Measurements from ENCODE around the gene GALNT17.

GALNT17 gene

GRCh38 chr7:71343039-71343438 lies 211.1 kb downstream of the GALNT17 start:
- Histone ChIP-seq H3K9me3 (ENCODE audit: control extremely low read depth in 1 of 5, control insufficient read depth in 4 of 5, insufficient read depth in 2 of 5, low read depth in 1 of 5, low read length in 4 of 5) (peaks cover 0 to 3% (median 0%) of the 10 kb centered on the region in 5 experiments), H3K36me3 (ENCODE audit: control insufficient read depth in 4 of 4, insufficient read depth in 4 of 4, low read length in 3 of 4) (no peaks in the 10 kb centered on the region), H3K27me3 (replicated peaks in 2 of 5; ENCODE audit: control insufficient read depth in 4 of 5, insufficient read depth in 5 of 5, low read length in 4 of 5) (no peaks in the 10 kb centered on the region), H3K4me1 (ENCODE audit: control extremely low read depth in 1 of 4, control insufficient read depth in 4 of 4, insufficient read depth in 4 of 4, low read length in 3 of 4) (no peaks in the 10 kb centered on the region), H3K27ac (ENCODE audit: insufficient read depth in 1 of 2, low read depth in 1 of 2, low read length in 2 of 2, poor library complexity in 1 of 2, severe bottlenecking in 2 of 2) (no peak overlapping the region), H3K4me3 (ENCODE audit: control insufficient read depth in 1 of 7, extremely low read depth in 1 of 7, insufficient read depth in 4 of 7, low read depth in 2 of 7, low read length in 6 of 7) (no peak overlapping the region)
- ChIA-PET CTCF (no interaction called here), POLR2A (no interaction called here)
- DNase-seq, result no peak

GRCh38 chr7:71343892-71344291 lies 211.9 kb downstream of the GALNT17 start:
- Histone ChIP-seq H3K4me3 (ENCODE audit: control insufficient read depth in 1 of 7, extremely low read depth in 1 of 7, insufficient read depth in 4 of 7, low read depth in 2 of 7, low read length in 6 of 7) (no peak overlapping the region), H3K9me3 (ENCODE audit: control extremely low read depth in 1 of 5, control insufficient read depth in 4 of 5, insufficient read depth in 2 of 5, low read depth in 1 of 5, low read length in 4 of 5) (peaks cover 0 to 3% (median 0%) of the 10 kb centered on the region in 5 experiments), H3K36me3 (ENCODE audit: control insufficient read depth in 4 of 4, insufficient read depth in 4 of 4, low read length in 3 of 4) (no peaks in the 10 kb centered on the region), H3K4me1 (ENCODE audit: control extremely low read depth in 1 of 4, control insufficient read depth in 4 of 4, insufficient read depth in 4 of 4, low read length in 3 of 4) (no peaks in the 10 kb centered on the region), H3K27me3 (replicated peaks in 2 of 5; ENCODE audit: control insufficient read depth in 4 of 5, insufficient read depth in 5 of 5, low read length in 4 of 5) (no peaks in the 10 kb centered on the region), H3K27ac (ENCODE audit: insufficient read depth in 1 of 2, low read depth in 1 of 2, low read length in 2 of 2, poor library complexity in 1 of 2, severe bottlenecking in 2 of 2) (no peak overlapping the region)
- 50% methylated on average over 1 of the region's 1 CpG for WGBS (ENCODE audit: insufficient coverage)
- POLR2A ChIA-PET, result no interaction called here
- CTCF ChIA-PET, result no interaction called here
- DNase-seq, result no peak

GRCh38 chr7:71345117-71345884 lies 213.4 kb downstream of the GALNT17 start:
- no peaks in the 10 kb centered on the region for H3K27me3 ChIP-seq (replicated peaks in 2 of 5; ENCODE audit: control insufficient read depth in 4 of 5, insufficient read depth in 5 of 5, low read length in 4 of 5)
- no peak for DNase-seq
- no peaks in the 10 kb centered on the region for H3K36me3 ChIP-seq (ENCODE audit: control insufficient read depth in 4 of 4, insufficient read depth in 4 of 4, low read length in 3 of 4)
- no peak overlapping the region for H3K4me3 ChIP-seq (ENCODE audit: control insufficient read depth in 1 of 7, extremely low read depth in 1 of 7, insufficient read depth in 4 of 7, low read depth in 2 of 7, low read length in 6 of 7)
- ChIA-PET POLR2A (no interaction called here), CTCF (interaction anchor here (1.7 kb wide), 1 partner anchor 12 kb away, joined by 3 read pairs; no protein-coding TSS in a partner anchor)
- H3K9me3 ChIP-seq (ENCODE audit: control extremely low read depth in 1 of 5, control insufficient read depth in 4 of 5, insufficient read depth in 2 of 5, low read depth in 1 of 5, low read length in 4 of 5), result peaks cover 0 to 3% (median 0%) of the 10 kb centered on the region in 5 experiments
- 88% methylated on average over 4 of the region's 9 CpGs for WGBS (ENCODE audit: insufficient coverage)
- H3K4me1 ChIP-seq (ENCODE audit: control extremely low read depth in 1 of 4, control insufficient read depth in 4 of 4, insufficient read depth in 4 of 4, low read length in 3 of 4), result no peaks in the 10 kb centered on the region
- H3K27ac ChIP-seq (ENCODE audit: insufficient read depth in 1 of 2, low read depth in 1 of 2, low read length in 2 of 2, poor library complexity in 1 of 2, severe bottlenecking in 2 of 2), result no peak overlapping the region

GRCh38 chr7:71348821-71349681 lies 217.1 kb downstream of the GALNT17 start:
- no peaks in the 10 kb centered on the region for H3K27me3 ChIP-seq (replicated peaks in 2 of 5; ENCODE audit: control insufficient read depth in 4 of 5, insufficient read depth in 5 of 5, low read length in 4 of 5)
- CTCF ChIA-PET, result no interaction called here
- POLR2A ChIA-PET, result no interaction called here
- no peak for DNase-seq
- H3K9me3 ChIP-seq (ENCODE audit: control extremely low read depth in 1 of 5, control insufficient read depth in 4 of 5, insufficient read depth in 2 of 5, low read depth in 1 of 5, low read length in 4 of 5), result peaks cover 0 to 2% (median 0%) of the 10 kb centered on the region in 5 experiments
- no peak overlapping the region for H3K27ac ChIP-seq (ENCODE audit: insufficient read depth in 1 of 2, low read depth in 1 of 2, low read length in 2 of 2, poor library complexity in 1 of 2, severe bottlenecking in 2 of 2)
- H3K4me1 ChIP-seq (ENCODE audit: control extremely low read depth in 1 of 4, control insufficient read depth in 4 of 4, insufficient read depth in 4 of 4, low read length in 3 of 4), result no peaks in the 10 kb centered on the region
- 68% methylated on average over 11 of the region's 16 CpGs for WGBS (ENCODE audit: insufficient coverage)
- H3K36me3 ChIP-seq (ENCODE audit: control insufficient read depth in 4 of 4, insufficient read depth in 4 of 4, low read length in 3 of 4), result no peaks in the 10 kb centered on the region
- no peak overlapping the region for H3K4me3 ChIP-seq (ENCODE audit: control insufficient read depth in 1 of 7, extremely low read depth in 1 of 7, insufficient read depth in 4 of 7, low read depth in 2 of 7, low read length in 6 of 7)

GRCh38 chr7:71349682-71350481 lies 217.9 kb downstream of the GALNT17 start:
- Histone ChIP-seq H3K36me3 (ENCODE audit: control insufficient read depth in 4 of 4, insufficient read depth in 4 of 4, low read length in 3 of 4) (no peaks in the 10 kb centered on the region), H3K4me3 (ENCODE audit: control insufficient read depth in 1 of 7, extremely low read depth in 1 of 7, insufficient read depth in 4 of 7, low read depth in 2 of 7, low read length in 6 of 7) (no peak overlapping the region), H3K27me3 (replicated peaks in 2 of 5; ENCODE audit: control insufficient read depth in 4 of 5, insufficient read depth in 5 of 5, low read length in 4 of 5) (no peaks in the 10 kb centered on the region), H3K9me3 (ENCODE audit: control extremely low read depth in 1 of 5, control insufficient read depth in 4 of 5, insufficient read depth in 2 of 5, low read depth in 1 of 5, low read length in 4 of 5) (no peaks in the 10 kb centered on the region), H3K27ac (ENCODE audit: insufficient read depth in 1 of 2, low read depth in 1 of 2, low read length in 2 of 2, poor library complexity in 1 of 2, severe bottlenecking in 2 of 2) (no peak overlapping the region), H3K4me1 (ENCODE audit: control extremely low read depth in 1 of 4, control insufficient read depth in 4 of 4, insufficient read depth in 4 of 4, low read length in 3 of 4) (no peaks in the 10 kb centered on the region)
- ChIA-PET POLR2A (no interaction called here), CTCF (no interaction called here)
- DNase-seq, result no peak
- WGBS (ENCODE audit: insufficient coverage), result 70% methylated on average over 2 of the region's 5 CpGs

- CTCF ChIA-PET, result no interaction called here
- Histone ChIP-seq H3K36me3 (ENCODE audit: control insufficient read depth in 4 of 4, insufficient read depth in 4 of 4, low read length in 3 of 4) (no peaks in the 10 kb centered on the region), H3K9me3 (ENCODE audit: control extremely low read depth in 1 of 5, control insufficient read depth in 4 of 5, insufficient read depth in 2 of 5, low read depth in 1 of 5, low read length in 4 of 5) (no peaks in the 10 kb centered on the region), H3K4me3 (ENCODE audit: control insufficient read depth in 1 of 7, extremely low read depth in 1 of 7, insufficient read depth in 4 of 7, low read depth in 2 of 7, low read length in 6 of 7) (no peak overlapping the region), H3K27me3 (replicated peaks in 2 of 5; ENCODE audit: control insufficient read depth in 4 of 5, insufficient read depth in 5 of 5, low read length in 4 of 5) (no peaks in the 10 kb centered on the region), H3K4me1 (ENCODE audit: control extremely low read depth in 1 of 4, control insufficient read depth in 4 of 4, insufficient read depth in 4 of 4, low read length in 3 of 4) (no peaks in the 10 kb centered on the region), H3K27ac (ENCODE audit: insufficient read depth in 1 of 2, low read depth in 1 of 2, low read length in 2 of 2, poor library complexity in 1 of 2, severe bottlenecking in 2 of 2) (no peak overlapping the region)
- POLR2A ChIA-PET, result no interaction called here
- 100% methylated on average over 2 of the region's 2 CpGs for WGBS (ENCODE audit: insufficient coverage)
- DNase-seq, result no peak
Measured at GRCh38 chr7:71350680-71351079, 218.7 kb downstream of the GALNT17 start.

GRCh38 chr7:71354716-71355115 lies 222.8 kb downstream of the GALNT17 start:
- Histone ChIP-seq H3K27me3 (replicated peaks in 2 of 5; ENCODE audit: control insufficient read depth in 4 of 5, insufficient read depth in 5 of 5, low read length in 4 of 5) (no peaks in the 10 kb centered on the region), H3K4me1 (ENCODE audit: control extremely low read depth in 1 of 4, control insufficient read depth in 4 of 4, insufficient read depth in 4 of 4, low read length in 3 of 4) (no peaks in the 10 kb centered on the region), H3K9me3 (ENCODE audit: control extremely low read depth in 1 of 5, control insufficient read depth in 4 of 5, insufficient read depth in 2 of 5, low read depth in 1 of 5, low read length in 4 of 5) (peaks cover 0 to 9% (median 0%) of the 10 kb centered on the region in 5 experiments), H3K27ac (ENCODE audit: insufficient read depth in 1 of 2, low read depth in 1 of 2, low read length in 2 of 2, poor library complexity in 1 of 2, severe bottlenecking in 2 of 2) (no peak overlapping the region), H3K4me3 (ENCODE audit: control insufficient read depth in 1 of 7, extremely low read depth in 1 of 7, insufficient read depth in 4 of 7, low read depth in 2 of 7, low read length in 6 of 7) (no peak overlapping the region), H3K36me3 (ENCODE audit: control insufficient read depth in 4 of 4, insufficient read depth in 4 of 4, low read length in 3 of 4) (no peaks in the 10 kb centered on the region)
- no peak for DNase-seq
- CTCF ChIA-PET, result no interaction called here
- POLR2A ChIA-PET, result no interaction called here

Measured in common myeloid progenitor, CD34-positive (primary cell).